GM12872 (cell line): ENCODE data around the gene PDGFD.

Source experiments
- CTCF ChIP-seq: IDR thresholded peaks from 3 replicates; pipeline ENCODE4 v1.5.1; 2011; ENCODE audit warnings: low read depth, mild to moderate bottlenecking, low read length, moderate library complexity; ENCODE audit not compliant: insufficient read depth

The PDGFD gene

GRCh38 chr11:104095791-104096190, 68.2 kb downstream of the PDGFD start:
- no peak for TF ChIP-seq CTCF

DNA sequence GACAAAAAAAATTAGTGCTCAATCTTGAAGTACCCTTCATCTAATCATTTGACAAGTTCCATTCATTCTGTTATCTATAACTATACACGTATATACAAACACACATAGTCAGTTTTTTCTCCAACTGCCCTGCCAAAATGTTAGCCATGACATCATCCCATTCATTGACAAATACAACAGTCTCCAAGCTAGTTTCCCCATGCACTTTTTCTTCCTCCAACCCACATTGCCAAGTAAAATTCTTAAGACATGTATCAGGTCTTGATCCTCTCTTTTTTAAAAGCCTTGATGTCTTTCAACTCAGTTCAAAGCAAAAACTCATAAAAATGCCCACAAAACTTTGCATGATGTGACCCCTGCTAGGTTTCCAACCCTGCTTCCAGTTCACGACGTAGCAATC, 69.4 kb downstream of the PDGFD start:
- no peak for TF ChIP-seq CTCF

DNA sequence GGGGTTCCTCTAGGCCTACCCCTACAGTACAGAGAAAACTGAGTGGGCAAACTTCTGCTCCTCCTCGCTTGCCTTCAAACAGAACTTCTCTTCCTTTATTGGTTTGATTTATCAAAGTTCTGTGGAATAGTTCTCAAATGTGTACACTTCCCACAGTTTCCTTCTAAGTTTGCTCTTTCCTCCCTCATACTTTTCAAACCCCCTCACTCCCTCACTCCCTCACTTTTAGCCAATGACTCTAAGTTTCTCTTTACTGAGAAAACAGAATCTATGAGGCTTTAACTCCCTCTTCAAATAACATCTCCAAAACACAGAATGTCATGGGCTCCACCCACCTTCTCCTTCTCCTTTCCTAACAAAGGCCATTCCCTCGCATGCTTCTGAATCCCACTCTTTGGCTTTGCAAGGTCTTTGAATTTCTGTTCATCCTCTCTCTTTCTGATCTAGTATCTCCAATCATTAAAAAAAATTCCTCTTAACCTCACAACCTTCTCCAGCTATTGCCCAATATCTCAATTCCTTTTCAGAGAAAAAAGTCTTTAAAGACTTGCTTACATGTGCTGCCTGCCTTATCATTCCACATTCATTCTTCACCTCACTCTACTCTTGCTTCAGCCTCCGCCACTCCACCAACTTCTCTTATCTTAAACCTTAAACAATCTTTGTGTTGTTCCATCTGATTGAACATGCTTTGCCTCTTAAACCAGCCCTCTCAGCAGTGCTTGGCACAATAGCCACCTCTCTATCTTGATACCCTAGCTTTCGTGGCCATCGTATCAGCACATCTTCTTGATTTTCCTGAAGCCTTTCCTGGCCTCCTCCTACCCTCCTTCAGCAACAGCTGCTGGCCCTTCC, 70.3 kb downstream of the PDGFD start:
- TF ChIP-seq CTCF: no peak

GRCh38 chr11:104092744-104093143, 71.2 kb downstream of the PDGFD start:
- TF ChIP-seq CTCF: no peak

DNA sequence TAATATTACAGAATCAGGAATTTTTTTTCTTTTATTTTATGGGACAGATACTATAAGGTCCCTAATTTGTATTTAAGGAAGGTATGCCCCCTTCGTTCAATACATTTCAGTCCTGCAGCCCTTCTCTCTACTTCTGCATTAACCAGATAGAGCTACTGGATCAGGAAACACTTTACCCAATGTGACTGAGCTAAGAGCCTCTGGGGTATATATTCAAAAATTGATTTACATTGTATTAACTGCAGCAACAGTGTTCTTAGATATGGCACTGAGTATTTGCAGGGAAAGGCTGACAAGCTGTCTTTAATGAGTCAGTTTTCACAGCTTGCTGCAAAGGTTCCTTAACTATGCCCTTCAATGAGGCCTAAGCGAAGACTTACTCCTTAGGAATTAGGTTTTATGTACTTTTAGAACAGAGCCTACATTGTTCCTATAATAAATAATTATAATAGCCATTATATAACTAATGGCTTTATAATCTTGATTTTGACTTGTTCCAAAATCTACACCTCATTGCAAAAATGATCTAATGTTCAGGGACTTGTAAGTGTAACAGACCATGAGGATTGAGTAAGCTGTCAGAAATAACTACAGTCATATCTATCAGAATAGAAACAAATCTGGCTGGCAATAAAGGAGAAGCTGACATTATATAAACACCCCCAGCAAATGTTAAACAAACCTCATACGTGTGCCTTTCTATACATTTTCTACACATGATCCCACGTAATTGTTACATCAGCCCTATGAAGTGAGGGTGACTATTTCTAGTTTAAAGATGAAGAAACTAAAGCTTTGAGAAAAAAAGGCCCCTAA, 72.5 kb downstream of the PDGFD start:
- TF ChIP-seq CTCF: no peak

DNA sequence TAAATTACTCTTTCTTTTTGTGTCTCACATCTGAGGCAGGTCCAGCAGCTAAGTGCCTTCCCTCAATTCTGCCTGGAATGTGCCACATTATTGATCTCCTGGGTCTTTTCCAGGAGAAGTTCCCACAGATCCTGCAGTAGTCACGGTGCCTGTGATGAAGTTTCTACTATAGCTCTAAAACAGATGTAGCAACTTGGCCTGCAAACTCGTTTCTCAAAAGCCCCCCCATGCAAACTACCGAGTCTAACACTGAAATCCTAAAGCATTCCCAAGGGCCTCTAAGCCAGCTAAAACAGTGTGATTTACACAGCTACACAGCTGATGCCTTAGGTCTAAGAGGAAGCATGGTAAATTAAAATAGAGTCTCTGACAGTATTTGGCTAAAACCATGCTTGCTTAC, 73.2 kb downstream of the PDGFD start:
- no peak for TF ChIP-seq CTCF

- no peak for TF ChIP-seq CTCF
Observed at GRCh38 chr11:104089481-104089880, 74.5 kb downstream of the PDGFD start.
